GM21423 (cell line): Measurements from ENCODE around the gene GRM5.
"Not testable (repeated sequence)": the region's sequence is repeated elsewhere in the genome, so short reads cannot be mapped to it uniquely, and the experiment has no call there.

Source experiments
- ATAC-seq: cut with Tn5 transposase; IDR thresholded peaks from one replicate; pipeline ENCODE4 v1.9.1; 2021; ENCODE audit warnings: mild to moderate bottlenecking, moderate library complexity; ENCODE audit not compliant: unreplicated experiment

The GRM5 gene

GRCh38 chr11:88978992-88979391 is 86.8 kb downstream of the GRM5 start:
- ATAC-seq = not testable (repeated sequence)

GRCh38 chr11:88975441-88975840 is 90.3 kb downstream of the GRM5 start:
- ATAC-seq = not testable (repeated sequence)

- no peak for ATAC-seq
These were observed 93.6 kb downstream of the GRM5 start for GRCh38 chr11:88972210-88972609.

GRCh38 chr11:88961621-88962020 is 104.2 kb downstream of the GRM5 start:
- not testable (repeated sequence) for ATAC-seq

GRCh38 chr11:88959857-88960256 is 105.9 kb downstream of the GRM5 start:
- ATAC-seq = not testable (repeated sequence)

- no peak for ATAC-seq
These were observed 114.8 kb downstream of the GRM5 start for GRCh38 chr11:88950975-88951374.

GRCh38 chr11:88948908-88949307 is 116.9 kb downstream of the GRM5 start:
- not testable (repeated sequence) for ATAC-seq

- peak; percentile 62 for ATAC-seq
These were observed 117.8 kb downstream of the GRM5 start for GRCh38 chr11:88947843-88948572.

GRCh38 chr11:88929665-88930064 is 136.1 kb downstream of the GRM5 start:
- ATAC-seq = not testable (repeated sequence)

- ATAC-seq = not testable (repeated sequence)
These were observed 148.7 kb downstream of the GRM5 start for GRCh38 chr11:88917065-88917464.

GRCh38 chr11:88909500-88909899 is 156.3 kb downstream of the GRM5 start:
- no peak for ATAC-seq

GRCh38 chr11:88901436-88901835 is 164.3 kb downstream of the GRM5 start:
- not testable (repeated sequence) for ATAC-seq

- not testable (repeated sequence) for ATAC-seq
These were observed 176.9 kb downstream of the GRM5 start for GRCh38 chr11:88888855-88889254.

- peak; percentile 68 for ATAC-seq
These were observed 179.0 kb downstream of the GRM5 start for GRCh38 chr11:88886796-88887195.

GRCh38 chr11:88882800-88883199 is 183.0 kb downstream of the GRM5 start:
- not testable (repeated sequence) for ATAC-seq

GRCh38 chr11:88861618-88862017 is 204.2 kb downstream of the GRM5 start:
- ATAC-seq = no peak

- ATAC-seq = not testable (repeated sequence)
These were observed 205.4 kb downstream of the GRM5 start for GRCh38 chr11:88860431-88860830.

GRCh38 chr11:88853963-88854362 is 211.8 kb downstream of the GRM5 start:
- ATAC-seq = not testable (repeated sequence)

GRCh38 chr11:88851547-88851946 is 214.2 kb downstream of the GRM5 start:
- not testable (repeated sequence) for ATAC-seq

- not testable (repeated sequence) for ATAC-seq
These were observed 216.0 kb downstream of the GRM5 start for GRCh38 chr11:88849773-88850172.

GRCh38 chr11:88849368-88849767 is 216.4 kb downstream of the GRM5 start:
- ATAC-seq = no peak

- ATAC-seq = not testable (repeated sequence)
These were observed 219.5 kb downstream of the GRM5 start for GRCh38 chr11:88846266-88846665.

GRCh38 chr11:88844941-88845340 is 220.8 kb downstream of the GRM5 start:
- not testable (repeated sequence) for ATAC-seq
